ENCODE results near the gene ABCC4. TPM values are rescaled to one million over a fixed set of nuclear protein-coding genes. Genes with fewer than 3 reads are reported as not detected.

Gene ABCC4
- total and polyA plus RNA-seq, 9 of the 15 experiments (the other 6 are each of a cell fraction or from before 2014, with no cell fraction given), result 9.4 to 46.1 (median 25.4) TPM

DNA sequence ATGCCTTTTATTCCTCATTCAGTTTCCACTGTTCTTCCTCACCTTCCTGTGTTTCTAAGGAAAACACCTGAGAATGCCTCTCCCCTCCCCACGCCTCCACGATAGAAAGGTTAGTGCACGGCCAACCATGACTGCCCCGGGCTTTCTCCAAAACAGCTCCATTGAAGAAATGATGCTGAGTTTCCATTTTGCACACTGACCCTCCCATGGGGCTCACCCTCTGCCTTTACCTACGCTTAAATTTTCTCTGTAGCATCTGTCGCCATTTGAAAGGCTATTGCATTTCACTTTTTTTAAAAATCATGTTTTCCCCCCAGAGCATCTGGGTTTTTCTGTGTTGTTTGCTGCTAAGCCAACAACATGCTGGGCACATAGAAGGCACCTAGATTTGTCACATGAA, 48.2 kb downstream of the ABCC4 start (continued):
- TF ChIP-seq, protein P1, sequence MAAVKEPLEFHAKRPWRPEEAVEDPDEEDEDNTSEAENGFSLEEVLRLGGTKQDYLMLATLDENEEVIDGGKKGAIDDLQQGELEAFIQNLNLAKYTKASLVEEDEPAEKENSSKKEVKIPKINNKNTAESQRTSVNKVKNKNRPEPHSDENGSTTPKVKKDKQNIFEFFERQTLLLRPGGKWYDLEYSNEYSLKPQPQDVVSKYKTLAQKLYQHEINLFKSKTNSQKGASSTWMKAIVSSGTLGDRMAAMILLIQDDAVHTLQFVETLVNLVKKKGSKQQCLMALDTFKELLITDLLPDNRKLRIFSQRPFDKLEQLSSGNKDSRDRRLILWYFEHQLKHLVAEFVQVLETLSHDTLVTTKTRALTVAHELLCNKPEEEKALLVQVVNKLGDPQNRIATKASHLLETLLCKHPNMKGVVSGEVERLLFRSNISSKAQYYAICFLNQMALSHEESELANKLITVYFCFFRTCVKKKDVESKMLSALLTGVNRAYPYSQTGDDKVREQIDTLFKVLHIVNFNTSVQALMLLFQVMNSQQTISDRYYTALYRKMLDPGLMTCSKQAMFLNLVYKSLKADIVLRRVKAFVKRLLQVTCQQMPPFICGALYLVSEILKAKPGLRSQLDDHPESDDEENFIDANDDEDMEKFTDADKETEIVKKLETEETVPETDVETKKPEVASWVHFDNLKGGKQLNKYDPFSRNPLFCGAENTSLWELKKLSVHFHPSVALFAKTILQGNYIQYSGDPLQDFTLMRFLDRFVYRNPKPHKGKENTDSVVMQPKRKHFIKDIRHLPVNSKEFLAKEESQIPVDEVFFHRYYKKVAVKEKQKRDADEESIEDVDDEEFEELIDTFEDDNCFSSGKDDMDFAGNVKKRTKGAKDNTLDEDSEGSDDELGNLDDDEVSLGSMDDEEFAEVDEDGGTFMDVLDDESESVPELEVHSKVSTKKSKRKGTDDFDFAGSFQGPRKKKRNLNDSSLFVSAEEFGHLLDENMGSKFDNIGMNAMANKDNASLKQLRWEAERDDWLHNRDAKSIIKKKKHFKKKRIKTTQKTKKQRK (IDR thresholded peaks at IDR 0.05; ENCODE audit: borderline replicate concordance, low read depth, low read length), result no peak

DNA sequence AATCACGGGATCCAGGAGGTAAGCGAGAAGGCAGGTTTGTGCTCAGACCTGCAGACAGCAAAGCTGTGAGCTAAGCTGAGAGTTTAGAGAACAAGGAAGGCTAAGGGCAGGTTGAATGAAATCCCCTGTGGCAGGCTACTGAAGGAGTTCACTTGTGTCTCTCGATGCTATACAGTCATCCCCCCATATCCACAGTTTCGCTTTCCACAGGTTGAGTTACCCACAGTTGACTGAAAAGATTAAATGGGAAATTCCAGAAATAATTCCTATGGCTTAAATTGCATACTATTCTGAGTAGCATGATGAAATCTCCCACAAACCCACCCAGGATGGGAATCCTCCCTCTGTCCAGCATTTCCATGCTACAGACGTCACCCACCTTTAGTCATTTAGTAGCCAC, 49.6 kb downstream of the ABCC4 start:
- no peak for FAIRE-seq
- no TSS peak for BruUV-seq (replicated peaks)
- no peaks in the 10 kb centered on the region for H3K27me3 ChIP-seq (ENCODE audit: control insufficient read depth in 2 of 2, insufficient read depth in 2 of 2, low read length in 2 of 2)

More for the DNA sequence above, 49.6 kb downstream of the ABCC4 start:
- Histone ChIP-seq H3K4me1 (replicated peaks in 1 of 2; ENCODE audit: control insufficient read depth in 2 of 2, insufficient read depth in 2 of 2, low read length in 2 of 2) (peaks cover 9 to 23% of the 10 kb centered on the region in 2 experiments), H3K9me3 (replicated peaks; ENCODE audit: control insufficient read depth, insufficient read depth, low read depth, low read length) (no peaks in the 10 kb centered on the region), H3K9ac (ENCODE audit: insufficient read depth in 1 of 2, low read depth in 2 of 2, low read length in 2 of 2) (no peak overlapping the region), H3K4me2 (ENCODE audit: insufficient read depth, low read length) (no peak overlapping the region), H4K20me1 (replicated peaks; ENCODE audit: control insufficient read depth, insufficient read depth, low read length) (no peaks in the 10 kb centered on the region), H3K79me2 (ENCODE audit: control insufficient read depth, insufficient read depth, low read length) (peaks cover 60% of the 10 kb centered on the region), H2AFZ (ENCODE audit: low read depth, low read length) (no peak overlapping the region), H3K4me3 (no peak overlapping the region), H3K27ac (ENCODE audit: extremely low read depth, low read depth, low read length) (no peak overlapping the region), H3K36me3 (ENCODE audit: control insufficient read depth, insufficient read depth, low read length) (peaks cover 12% of the 10 kb centered on the region; the same call in 2 of the 3 replicates), H3K9me1 (ENCODE audit: control insufficient read depth, insufficient read depth, low read length) (no peaks in the 10 kb centered on the region)
- ATAC-seq (no peak), DNase-seq (ENCODE audit: extremely low read depth in 1 of 4, low spot score in 3 of 4) (no peak)
- intact Hi-C loops (cut with micrococcal nuclease), result no loop called here
- CTCF ChIA-PET (ENCODE audit: low intra/inter-chr PET ratio), result no interaction called here
- whole genome bisulfite sequencing (ENCODE audit: insufficient coverage, low coverage, missing lambda C conversion rate), result 83% methylated on average over 3 of the region's 5 CpGs
- TF ChIP-seq TCFL5 (CRISPR knock-in tag; conservative IDR thresholded peaks at IDR 0.05), result no peak
- no peak for TF ChIP-seq ZC3H4 (CRISPR knock-in tag; IDR thresholded peaks at IDR 0.05; ENCODE audit: borderline replicate concordance)
- TF ChIP-seq ZNF696 (CRISPR knock-in tag; conservative IDR thresholded peaks at IDR 0.05), result no peak
- no peak for TF ChIP-seq FOXO4 (CRISPR knock-in tag; IDR thresholded peaks at IDR 0.05)
- TF ChIP-seq YBX1 (IDR thresholded peaks at IDR 0.05), result no peak
- TF ChIP-seq, protein P2, sequence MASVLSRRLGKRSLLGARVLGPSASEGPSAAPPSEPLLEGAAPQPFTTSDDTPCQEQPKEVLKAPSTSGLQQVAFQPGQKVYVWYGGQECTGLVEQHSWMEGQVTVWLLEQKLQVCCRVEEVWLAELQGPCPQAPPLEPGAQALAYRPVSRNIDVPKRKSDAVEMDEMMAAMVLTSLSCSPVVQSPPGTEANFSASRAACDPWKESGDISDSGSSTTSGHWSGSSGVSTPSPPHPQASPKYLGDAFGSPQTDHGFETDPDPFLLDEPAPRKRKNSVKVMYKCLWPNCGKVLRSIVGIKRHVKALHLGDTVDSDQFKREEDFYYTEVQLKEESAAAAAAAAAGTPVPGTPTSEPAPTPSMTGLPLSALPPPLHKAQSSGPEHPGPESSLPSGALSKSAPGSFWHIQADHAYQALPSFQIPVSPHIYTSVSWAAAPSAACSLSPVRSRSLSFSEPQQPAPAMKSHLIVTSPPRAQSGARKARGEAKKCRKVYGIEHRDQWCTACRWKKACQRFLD (CRISPR knock-in tag; IDR thresholded peaks at IDR 0.05), result no peak
- TF ChIP-seq, protein P3, sequence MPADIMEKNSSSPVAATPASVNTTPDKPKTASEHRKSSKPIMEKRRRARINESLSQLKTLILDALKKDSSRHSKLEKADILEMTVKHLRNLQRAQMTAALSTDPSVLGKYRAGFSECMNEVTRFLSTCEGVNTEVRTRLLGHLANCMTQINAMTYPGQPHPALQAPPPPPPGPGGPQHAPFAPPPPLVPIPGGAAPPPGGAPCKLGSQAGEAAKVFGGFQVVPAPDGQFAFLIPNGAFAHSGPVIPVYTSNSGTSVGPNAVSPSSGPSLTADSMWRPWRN (IDR thresholded peaks at IDR 0.05; ENCODE audit: low read depth), result no peak
- TF ChIP-seq SRF (CRISPR knock-in tag; IDR thresholded peaks at IDR 0.05), result no peak
- no peak for TF ChIP-seq HDAC2 (IDR thresholded peaks at IDR 0.05)
- in situ Hi-C loops (cut with MboI), result no loop called here
- POLR2A ChIA-PET, result no interaction called here

Measured in K562 (cell line).